GM12801 (cell line): ENCODE results near the gene PABPN1L.

ENCODE experiments used
- TF ChIP-seq, protein P1 (sequence below): IDR thresholded peaks from one replicate; pipeline ENCODE4 v1.5.1; 2011; ENCODE audit warnings: control low read depth; ENCODE audit not compliant: insufficient read length; ENCODE audit errors: extremely low read depth

PABPN1L gene, protein sequence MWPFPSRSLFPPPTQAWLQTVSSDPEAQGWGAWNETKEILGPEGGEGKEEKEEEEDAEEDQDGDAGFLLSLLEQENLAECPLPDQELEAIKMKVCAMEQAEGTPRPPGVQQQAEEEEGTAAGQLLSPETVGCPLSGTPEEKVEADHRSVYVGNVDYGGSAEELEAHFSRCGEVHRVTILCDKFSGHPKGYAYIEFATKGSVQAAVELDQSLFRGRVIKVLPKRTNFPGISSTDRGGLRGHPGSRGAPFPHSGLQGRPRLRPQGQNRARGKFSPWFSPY

DNA sequence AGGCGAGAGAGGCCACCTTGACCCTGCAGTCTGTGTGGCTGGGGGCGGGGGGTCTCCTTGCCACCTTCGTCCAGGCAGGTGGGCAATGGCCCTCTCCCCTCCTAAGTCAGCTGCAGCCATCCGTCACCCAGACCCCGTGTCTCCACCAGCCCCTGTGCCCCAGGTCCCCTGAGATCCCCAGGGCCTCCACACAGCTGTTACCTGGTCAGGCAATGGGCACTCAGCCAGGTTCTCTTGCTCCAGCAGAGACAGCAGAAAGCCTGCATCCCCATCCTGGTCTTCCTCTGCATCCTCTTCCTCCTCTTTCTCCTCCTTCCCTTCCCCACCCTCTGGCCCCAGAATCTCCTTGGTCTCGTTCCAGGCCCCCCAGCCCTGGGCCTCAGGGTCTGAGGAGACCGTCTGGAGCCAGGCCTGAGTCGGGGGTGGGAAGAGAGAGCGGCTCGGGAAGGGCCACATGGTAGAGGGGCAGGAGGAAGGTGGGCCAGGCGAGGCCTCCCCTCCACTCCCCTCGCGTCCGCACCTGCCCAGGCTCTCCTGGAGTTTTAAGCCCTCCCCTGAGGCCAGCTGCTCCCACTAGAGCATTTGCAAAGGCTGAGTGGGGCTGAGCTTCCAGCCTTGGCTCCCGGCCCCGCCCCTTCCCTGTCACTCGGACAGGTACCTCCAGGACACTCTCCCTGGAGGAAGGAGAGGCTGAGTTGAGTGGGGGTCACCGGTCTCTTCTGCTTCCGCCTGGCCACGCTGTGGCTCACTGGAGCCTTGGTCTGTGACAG, at the start of gene PABPN1L:
Gene PABPN1L (minus strand): TSS at position 510 of the 770 bp plus-strand sequence. CDS start 54 bp downstream, at position 456.
- TF ChIP-seq, protein P1, sequence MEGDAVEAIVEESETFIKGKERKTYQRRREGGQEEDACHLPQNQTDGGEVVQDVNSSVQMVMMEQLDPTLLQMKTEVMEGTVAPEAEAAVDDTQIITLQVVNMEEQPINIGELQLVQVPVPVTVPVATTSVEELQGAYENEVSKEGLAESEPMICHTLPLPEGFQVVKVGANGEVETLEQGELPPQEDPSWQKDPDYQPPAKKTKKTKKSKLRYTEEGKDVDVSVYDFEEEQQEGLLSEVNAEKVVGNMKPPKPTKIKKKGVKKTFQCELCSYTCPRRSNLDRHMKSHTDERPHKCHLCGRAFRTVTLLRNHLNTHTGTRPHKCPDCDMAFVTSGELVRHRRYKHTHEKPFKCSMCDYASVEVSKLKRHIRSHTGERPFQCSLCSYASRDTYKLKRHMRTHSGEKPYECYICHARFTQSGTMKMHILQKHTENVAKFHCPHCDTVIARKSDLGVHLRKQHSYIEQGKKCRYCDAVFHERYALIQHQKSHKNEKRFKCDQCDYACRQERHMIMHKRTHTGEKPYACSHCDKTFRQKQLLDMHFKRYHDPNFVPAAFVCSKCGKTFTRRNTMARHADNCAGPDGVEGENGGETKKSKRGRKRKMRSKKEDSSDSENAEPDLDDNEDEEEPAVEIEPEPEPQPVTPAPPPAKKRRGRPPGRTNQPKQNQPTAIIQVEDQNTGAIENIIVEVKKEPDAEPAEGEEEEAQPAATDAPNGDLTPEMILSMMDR, result no peak

DNA sequence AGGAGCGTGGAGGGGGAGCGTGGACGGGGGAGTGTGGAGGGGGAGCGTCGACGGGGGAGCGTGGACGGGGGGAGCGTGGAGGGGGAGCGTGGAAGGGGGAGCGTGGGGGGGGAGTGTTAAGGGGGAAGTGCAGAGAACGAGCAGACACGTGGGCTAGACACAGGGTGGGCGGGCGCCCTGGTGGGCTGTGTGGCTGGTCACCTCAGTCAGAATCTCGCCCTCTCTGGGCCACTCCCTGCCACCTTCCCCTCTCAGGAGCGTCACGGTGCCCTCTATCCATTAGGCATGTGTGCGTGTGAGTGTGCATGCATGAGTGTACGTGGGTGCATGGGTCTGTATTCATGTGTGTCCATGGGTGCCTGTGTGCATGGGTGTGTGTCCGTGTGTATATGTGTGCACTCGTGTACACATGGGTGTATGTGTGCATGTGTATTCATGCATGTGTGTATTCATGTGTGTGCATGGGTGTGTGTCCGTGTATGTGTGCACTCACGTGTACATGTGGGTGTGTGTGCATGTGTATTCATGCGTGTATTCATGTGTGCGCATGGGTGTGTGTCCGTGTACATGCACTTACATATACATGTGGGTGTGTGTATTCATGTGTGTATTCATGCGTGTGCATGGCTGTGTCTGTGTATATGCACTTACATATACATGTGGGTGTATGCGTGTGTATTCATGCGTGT, 49.3 kb upstream of the PABPN1L start:
- TF ChIP-seq, protein P1, result no peak

DNA sequence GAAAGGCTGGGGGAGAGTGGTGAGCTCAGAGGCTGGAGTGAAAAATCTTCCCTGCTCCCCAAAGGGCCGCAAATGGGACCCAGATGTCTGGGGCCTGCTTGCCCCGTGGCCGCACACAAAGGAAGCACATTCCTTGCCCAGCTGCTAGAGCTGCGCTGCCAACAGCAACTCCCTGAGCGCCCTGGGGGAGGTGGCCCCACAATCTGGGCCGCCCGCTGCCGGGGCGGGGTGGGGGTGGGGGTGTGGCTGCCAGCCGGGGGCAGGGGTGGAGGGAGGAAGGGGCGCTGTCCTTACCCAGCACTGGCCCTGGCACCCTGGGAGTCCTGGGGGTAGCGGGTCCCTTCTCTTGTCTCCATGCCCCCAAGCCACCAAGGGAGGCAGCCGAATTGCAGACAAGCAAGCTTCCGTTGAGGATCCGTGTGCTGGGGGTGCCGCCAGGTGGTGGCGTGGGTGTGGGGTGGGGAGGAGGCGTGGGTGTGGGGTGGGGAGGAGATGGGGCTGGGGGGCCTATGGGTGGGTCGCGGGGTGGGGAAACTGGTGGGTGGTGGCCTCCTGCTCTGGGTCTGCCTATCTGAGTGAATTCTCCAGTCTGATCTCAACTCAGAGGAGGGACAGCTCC, 48.4 kb upstream of the PABPN1L start:
- TF ChIP-seq, protein P1, result no peak

DNA sequence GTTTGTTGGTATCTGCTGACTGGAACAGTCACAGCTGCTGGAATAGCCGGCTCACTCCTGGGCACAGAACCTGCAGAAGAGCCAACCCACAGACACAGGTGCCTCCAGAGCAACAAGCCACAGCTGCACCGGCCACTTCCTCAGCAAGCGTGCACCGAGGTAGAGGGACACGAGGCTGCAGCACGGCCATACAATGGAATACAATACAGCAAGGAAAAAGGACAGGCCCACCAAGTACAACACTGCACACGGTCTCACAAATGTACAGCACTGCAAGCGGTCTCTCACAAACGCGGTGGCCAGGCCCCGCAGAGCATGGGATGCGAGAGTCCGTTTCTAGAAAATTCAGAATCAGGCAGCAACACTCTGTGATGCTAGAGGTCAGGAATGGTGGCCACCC, 47.4 kb upstream of the PABPN1L start:
- TF ChIP-seq, protein P1, result no peak

DNA sequence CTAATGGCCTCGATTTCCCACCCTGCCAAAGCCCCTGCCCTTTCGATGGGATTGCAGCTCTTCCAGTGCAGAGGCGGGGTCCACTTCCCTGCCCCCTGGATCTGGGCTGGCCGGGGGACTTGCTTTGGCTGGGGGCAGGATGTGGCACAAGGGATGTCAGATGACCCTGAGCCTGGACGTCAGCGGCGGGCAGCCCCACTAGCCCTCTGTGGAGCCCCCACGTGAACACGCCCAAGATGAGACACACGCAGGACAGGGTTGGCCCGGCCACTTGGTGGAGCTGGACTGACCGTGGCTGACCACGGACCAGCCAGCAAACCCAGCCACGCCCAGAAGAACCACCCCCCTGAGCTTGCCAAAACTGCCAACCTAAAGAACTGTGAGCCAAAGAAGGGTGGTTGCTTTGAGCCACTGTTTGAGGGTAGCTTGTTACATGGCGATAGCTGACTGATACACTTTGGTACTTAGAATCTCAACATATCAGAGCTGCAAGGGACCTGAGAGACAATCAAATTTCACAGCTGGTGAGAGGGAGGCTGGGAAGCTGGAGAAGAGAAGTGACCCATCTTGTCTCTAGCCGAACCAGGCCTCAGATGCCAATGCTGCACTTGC, 46.6 kb upstream of the PABPN1L start:
- TF ChIP-seq, protein P1, result no peak

DNA sequence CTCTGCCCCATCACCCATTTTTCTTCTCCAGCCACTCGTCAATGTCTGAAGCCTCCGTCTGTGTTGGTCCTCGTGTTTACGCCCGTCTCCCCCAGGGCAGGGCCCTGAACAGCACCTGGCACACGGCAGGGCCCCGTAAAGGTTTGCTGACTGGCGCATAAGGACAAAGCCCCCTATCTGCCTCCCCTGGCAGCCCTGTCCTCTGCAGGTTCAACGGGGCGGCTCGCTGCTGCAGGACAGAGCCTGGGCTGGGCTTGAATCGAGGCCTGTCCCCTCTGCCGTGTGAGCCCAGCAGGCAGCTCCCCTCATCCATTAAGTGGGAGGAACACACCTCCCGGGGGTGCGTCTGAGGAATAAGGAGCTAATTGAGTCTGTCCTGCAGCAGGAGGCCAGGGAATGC, 46.1 kb upstream of the PABPN1L start:
- TF ChIP-seq, protein P1, result no peak

DNA sequence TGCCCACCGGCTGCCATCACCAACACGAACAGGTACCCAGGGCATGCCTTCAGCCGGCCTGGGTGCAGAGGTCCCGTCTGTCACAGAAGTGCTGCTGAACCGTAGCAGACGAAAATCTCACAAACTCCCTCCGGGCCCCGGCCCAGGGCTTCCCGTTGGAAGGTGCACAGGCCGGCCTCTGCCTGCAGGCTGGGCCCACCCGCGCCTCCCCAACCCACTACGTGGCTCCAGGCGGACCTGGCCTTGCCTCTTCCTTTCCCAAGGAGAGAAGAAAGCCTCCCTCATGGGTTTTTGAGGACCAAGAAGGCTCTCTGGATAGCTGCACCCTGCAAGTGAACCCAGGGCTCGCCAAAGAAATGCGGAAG, 45.5 kb upstream of the PABPN1L start:
- TF ChIP-seq, protein P1, result no peak
